G401 (cell line): ENCODE measurements around the gene FIBCD1. TPM values are rescaled to one million over a fixed set of nuclear protein-coding genes. Genes with fewer than 3 reads are reported as not detected.
"Not testable (repeated sequence)": the region's sequence is repeated elsewhere in the genome, so short reads cannot be mapped to it uniquely, and the experiment has no call there.

Experiments
- DNase-seq: peaks from one replicate; pipeline ENCODE4 v3.0.0-alpha.2; 2015; ENCODE audit warnings: low spot score
- in situ Hi-C: cut with HindIII; loops from 2 replicates; pipeline ENCODE4 v1.10.0; 2016; ENCODE audit warnings: low sequenced_read_pairs, mixed read lengths
- total RNA-seq: library from RNA; depleted of rRNA; stranded (reverse); fragments of >200 nt; shearing (Covaris generic); gene quantifications from 2 replicates; pipeline ENCODE4 v1.2.3, GENCODE V29; 2014

Gene FIBCD1
- total RNA-seq, 1 experiment from 2014 or later: 2.4 TPM

- in situ Hi-C loops: no loop called here
- DNase-seq: no peak
These were observed 36.1 kb upstream of the FIBCD1 start for GRCh38 chr9:130975156-130975555.

- DNase-seq: no peak
- in situ Hi-C loops: no loop called here
These were observed 35.6 kb upstream of the FIBCD1 start for GRCh38 chr9:130974697-130975096.

- DNase-seq: no peak
- in situ Hi-C loops: no loop called here
These were observed 34.7 kb upstream of the FIBCD1 start for GRCh38 chr9:130973686-130974281.

- in situ Hi-C loops: no loop called here
These were observed 34.1 kb upstream of the FIBCD1 start for GRCh38 chr9:130972957-130973685.

GRCh38 chr9:130972277-130972956 lies 33.4 kb upstream of the FIBCD1 start:
- in situ Hi-C loops: no loop called here
- DNase-seq: no peak

More at GRCh38 chr9:130972957-130973685, 34.1 kb upstream of the FIBCD1 start:
- DNase-seq: no peak

GRCh38 chr9:130971294-130971849 lies 32.3 kb upstream of the FIBCD1 start:
- DNase-seq: no peak
- in situ Hi-C loops: no loop called here

GRCh38 chr9:130970855-130971254 lies 31.8 kb upstream of the FIBCD1 start:
- in situ Hi-C loops: no loop called here
- DNase-seq: no peak

GRCh38 chr9:130970052-130970451 lies 31.0 kb upstream of the FIBCD1 start:
- no peak for DNase-seq
- in situ Hi-C loops: no loop called here

- DNase-seq: no peak
- in situ Hi-C loops: no loop called here
These were observed 26.6 kb upstream of the FIBCD1 start for GRCh38 chr9:130965680-130966079.

GRCh38 chr9:130963916-130964315 lies 24.9 kb upstream of the FIBCD1 start:
- in situ Hi-C loops: no loop called here
- no peak for DNase-seq

- DNase-seq: no peak
- in situ Hi-C loops: no loop called here
These were observed 24.4 kb upstream of the FIBCD1 start for GRCh38 chr9:130963337-130963908.

- DNase-seq: no peak
- in situ Hi-C loops: no loop called here
These were observed 23.6 kb upstream of the FIBCD1 start for GRCh38 chr9:130962418-130963316.

- DNase-seq: no peak
- in situ Hi-C loops: no loop called here
These were observed 22.7 kb upstream of the FIBCD1 start for GRCh38 chr9:130961511-130962300.

- in situ Hi-C loops: no loop called here
- DNase-seq: no peak
These were observed 21.7 kb upstream of the FIBCD1 start for GRCh38 chr9:130960522-130961378.

- DNase-seq: no peak
- in situ Hi-C loops: no loop called here
These were observed 20.8 kb upstream of the FIBCD1 start for GRCh38 chr9:130959809-130960334.

- in situ Hi-C loops, DNase-seq: not testable (repeated sequence)
These were observed 19.5 kb upstream of the FIBCD1 start for GRCh38 chr9:130958564-130958963.
